ENCODE data around the gene DNAH3. TPM values are rescaled to one million over a fixed set of nuclear protein-coding genes. Genes with fewer than 3 reads are reported as not detected.

DNAH3 gene
- total RNA-seq, 1 experiment from 2014 or later, result 4.4 TPM

DNA sequence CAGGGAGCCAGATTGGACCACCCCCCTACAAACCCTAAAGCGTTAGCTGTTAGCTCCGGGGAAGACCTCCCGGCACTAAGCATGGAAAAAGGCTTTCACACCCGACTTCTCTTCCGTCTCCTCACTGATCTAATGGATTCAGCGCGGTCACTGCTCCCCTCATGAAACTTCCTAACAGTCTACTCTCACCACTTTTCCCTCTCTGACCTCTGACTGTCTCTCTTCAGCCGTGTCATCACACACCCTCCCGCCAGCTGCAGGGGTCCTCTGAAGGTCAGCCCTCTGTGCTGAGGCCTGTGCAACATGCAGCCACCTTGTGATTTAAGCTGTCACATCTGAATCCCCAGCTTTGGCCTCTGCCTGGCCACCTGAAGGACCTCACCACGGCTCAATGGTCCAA is 234.4 kb downstream of the DNAH3 start:
- Mint-ChIP-seq H3K27me3 (ENCODE audit: insufficient read depth, unreplicated experiment) (no peaks in the 10 kb centered on the region), H3K27ac (ENCODE audit: unreplicated experiment) (peak overlapping the region; percentile 65), H3K4me3 (ENCODE audit: unreplicated experiment) (no peak overlapping the region), H3K4me1 (ENCODE audit: low read depth, unreplicated experiment) (peaks cover 12% of the 10 kb centered on the region), H3K36me3 (ENCODE audit: insufficient read depth, unreplicated experiment) (peaks cover 12% of the 10 kb centered on the region), H3K9me3 (ENCODE audit: unreplicated experiment) (peaks cover 10% of the 10 kb centered on the region)
- Histone ChIP-seq H3K4me1 (no peaks in the 10 kb centered on the region), H3K9me3 (no peaks in the 10 kb centered on the region), H3K4me3 (ENCODE audit: low read depth, low read length) (no peak overlapping the region), H3K36me3 (ENCODE audit: control insufficient read depth, insufficient read depth, low read length) (no peaks in the 10 kb centered on the region), H3K27me3 (replicated peaks; ENCODE audit: control insufficient read depth, insufficient read depth, low read length) (no peaks in the 10 kb centered on the region)
- TF ChIP-seq, protein P1, sequence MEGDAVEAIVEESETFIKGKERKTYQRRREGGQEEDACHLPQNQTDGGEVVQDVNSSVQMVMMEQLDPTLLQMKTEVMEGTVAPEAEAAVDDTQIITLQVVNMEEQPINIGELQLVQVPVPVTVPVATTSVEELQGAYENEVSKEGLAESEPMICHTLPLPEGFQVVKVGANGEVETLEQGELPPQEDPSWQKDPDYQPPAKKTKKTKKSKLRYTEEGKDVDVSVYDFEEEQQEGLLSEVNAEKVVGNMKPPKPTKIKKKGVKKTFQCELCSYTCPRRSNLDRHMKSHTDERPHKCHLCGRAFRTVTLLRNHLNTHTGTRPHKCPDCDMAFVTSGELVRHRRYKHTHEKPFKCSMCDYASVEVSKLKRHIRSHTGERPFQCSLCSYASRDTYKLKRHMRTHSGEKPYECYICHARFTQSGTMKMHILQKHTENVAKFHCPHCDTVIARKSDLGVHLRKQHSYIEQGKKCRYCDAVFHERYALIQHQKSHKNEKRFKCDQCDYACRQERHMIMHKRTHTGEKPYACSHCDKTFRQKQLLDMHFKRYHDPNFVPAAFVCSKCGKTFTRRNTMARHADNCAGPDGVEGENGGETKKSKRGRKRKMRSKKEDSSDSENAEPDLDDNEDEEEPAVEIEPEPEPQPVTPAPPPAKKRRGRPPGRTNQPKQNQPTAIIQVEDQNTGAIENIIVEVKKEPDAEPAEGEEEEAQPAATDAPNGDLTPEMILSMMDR (IDR thresholded peaks at IDR 0.05; ENCODE audit: insufficient read depth in 1 of 2, low read depth in 1 of 2, low read length in 1 of 2, severe bottlenecking in 1 of 2, unreplicated experiment in 1 of 2), result no peak
- ChIA-PET CTCF (no interaction called here), POLR2A (no interaction called here)
- intact Hi-C loops (cut with micrococcal nuclease; ENCODE audit: unreplicated experiment), result no loop called here
- no peak for DNase-seq
- BruUV-seq (replicated peaks), result no TSS peak

DNA sequence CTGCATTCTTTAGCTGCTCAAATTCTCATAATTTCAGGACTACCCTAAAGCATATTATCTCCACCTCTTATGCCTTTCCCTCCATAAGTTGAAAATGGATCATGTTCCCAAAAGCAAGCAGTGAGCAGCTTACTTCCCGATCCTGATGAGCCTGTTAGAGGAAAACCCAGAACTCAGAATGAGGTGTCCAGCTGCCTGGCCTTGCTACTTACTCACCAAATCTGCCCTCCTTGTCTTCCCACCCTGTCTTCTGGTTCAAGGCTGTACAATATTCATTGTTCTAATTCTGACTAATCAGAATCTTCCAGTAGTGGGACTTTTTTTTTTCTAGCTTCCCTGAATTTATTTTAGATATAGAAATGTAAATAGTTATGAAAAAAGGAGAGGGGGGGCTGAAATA is 239.3 kb downstream of the DNAH3 start:
- H3K4me3 ChIP-seq (ENCODE audit: low read depth, low read length), result no peak overlapping the region
- Mint-ChIP-seq H3K4me1 (ENCODE audit: low read depth, unreplicated experiment) (peaks cover 15% of the 10 kb centered on the region), H3K36me3 (ENCODE audit: insufficient read depth, unreplicated experiment) (peaks cover 10% of the 10 kb centered on the region), H3K9me3 (ENCODE audit: unreplicated experiment) (peaks cover 6% of the 10 kb centered on the region), H3K27ac (ENCODE audit: unreplicated experiment) (peak overlapping the region; percentile 26), H3K27me3 (ENCODE audit: insufficient read depth, unreplicated experiment) (no peaks in the 10 kb centered on the region), H3K4me3 (ENCODE audit: unreplicated experiment) (no peak overlapping the region)
- POLR2A ChIA-PET, result no interaction called here
- H3K27me3 ChIP-seq (replicated peaks; ENCODE audit: control insufficient read depth, insufficient read depth, low read length), result no peaks in the 10 kb centered on the region
- H3K9me3 ChIP-seq, result no peaks in the 10 kb centered on the region
- no peaks in the 10 kb centered on the region for H3K36me3 ChIP-seq (ENCODE audit: control insufficient read depth, insufficient read depth, low read length)
- TF ChIP-seq, protein P1 (IDR thresholded peaks at IDR 0.05; ENCODE audit: insufficient read depth in 1 of 2, low read depth in 1 of 2, low read length in 1 of 2, severe bottlenecking in 1 of 2, unreplicated experiment in 1 of 2), result no peak
- DNase-seq, result no peak
- CTCF ChIA-PET, result no interaction called here
- peaks cover 14% of the 10 kb centered on the region for H3K4me1 ChIP-seq
- BruUV-seq (replicated peaks), result no TSS peak
- intact Hi-C loops (cut with micrococcal nuclease; ENCODE audit: unreplicated experiment), result no loop called here

DNA sequence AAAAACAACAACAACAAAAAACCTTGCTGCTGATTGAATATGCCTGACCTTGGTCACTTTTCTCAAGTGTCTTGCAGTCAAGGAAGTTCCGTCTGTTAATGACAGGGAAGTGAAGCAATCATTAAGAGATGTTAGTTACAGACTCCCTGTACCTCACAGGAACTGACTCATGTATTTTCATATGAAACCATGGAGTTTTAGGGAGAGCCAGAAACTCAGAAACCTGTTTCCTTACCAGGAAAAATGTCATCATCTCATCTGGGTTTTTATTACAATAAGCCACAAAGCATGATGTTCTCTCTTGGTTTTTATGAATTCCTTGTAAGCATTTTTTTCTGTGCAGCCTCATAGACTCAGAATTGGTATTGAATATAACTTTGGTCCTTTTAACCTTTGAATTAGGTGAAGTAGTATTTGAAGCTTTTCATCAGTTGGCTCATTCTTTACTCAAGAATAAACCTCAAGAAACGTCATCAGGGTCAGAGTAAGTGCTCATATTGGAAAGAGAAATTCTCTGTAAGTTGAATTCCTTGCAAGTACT is 239.8 kb downstream of the DNAH3 start:
- Mint-ChIP-seq H3K27ac (ENCODE audit: unreplicated experiment) (peak overlapping the region; percentile 26), H3K9me3 (ENCODE audit: unreplicated experiment) (peaks cover under 1% of the 10 kb centered on the region), H3K4me3 (ENCODE audit: unreplicated experiment) (no peak overlapping the region), H3K4me1 (ENCODE audit: low read depth, unreplicated experiment) (peaks cover 17% of the 10 kb centered on the region), H3K36me3 (ENCODE audit: insufficient read depth, unreplicated experiment) (peaks cover 11% of the 10 kb centered on the region), H3K27me3 (ENCODE audit: insufficient read depth, unreplicated experiment) (no peaks in the 10 kb centered on the region)
- DNase-seq, result no peak
- Histone ChIP-seq H3K36me3 (ENCODE audit: control insufficient read depth, insufficient read depth, low read length) (no peaks in the 10 kb centered on the region), H3K27me3 (replicated peaks; ENCODE audit: control insufficient read depth, insufficient read depth, low read length) (no peaks in the 10 kb centered on the region), H3K4me3 (ENCODE audit: low read depth, low read length) (no peak overlapping the region), H3K4me1 (peaks cover 19% of the 10 kb centered on the region), H3K9me3 (no peaks in the 10 kb centered on the region)
- TF ChIP-seq, protein P1 (IDR thresholded peaks at IDR 0.05; ENCODE audit: insufficient read depth in 1 of 2, low read depth in 1 of 2, low read length in 1 of 2, severe bottlenecking in 1 of 2, unreplicated experiment in 1 of 2), result no peak
- ChIA-PET POLR2A (interaction anchor here (0.6 kb wide), 1 partner anchor 58 kb away, joined by 3 read pairs; no protein-coding TSS in a partner anchor), CTCF (no interaction called here)
- BruUV-seq (replicated peaks), result no TSS peak
- intact Hi-C loops (cut with micrococcal nuclease; ENCODE audit: unreplicated experiment), result no loop called here

Measured in Caco-2 (cell line).